BJ (cell line): ENCODE data around the gene CYP46A1. TPM values are rescaled to one million over a fixed set of nuclear protein-coding genes. Genes with fewer than 3 reads are reported as not detected.

ENCODE experiments used
- CTCF ChIA-PET: fragments of 350-600 bp; formaldehyde crosslinking; extraction: SDS; loops from one replicate; lab custom pipeline; 2021; ENCODE audit warnings: antibody characterized with exemption, inconsistent platforms; lab: Yijun Ruan, JAX
- POLR2A ChIA-PET: fragments of 300-600 bp; sonication (Branson Sonifier 250); formaldehyde crosslinking; extraction: SDS; loops from one replicate; lab custom pipeline; 2021; ENCODE audit warnings: antibody characterized with exemption; lab: Charles Lee
- DNase-seq: peaks from one replicate; pipeline ENCODE4 v3.0.0-alpha.2; 2011; ENCODE audit warnings: low read depth
- H3K27me3 ChIP-seq: 2 replicates; pipeline ENCODE4 v1.6.0; 2011; ENCODE audit warnings: low read length; ENCODE audit not compliant: control insufficient read depth, insufficient read depth
- H3K36me3 ChIP-seq: 2 replicates; pipeline ENCODE4 v1.5.1; 2011; ENCODE audit warnings: low read length; ENCODE audit not compliant: control insufficient read depth, insufficient read depth
- H3K4me3 ChIP-seq: 2 replicates; pipeline ENCODE4 v1.5.1; 2011; ENCODE audit warnings: low read depth, mild to moderate bottlenecking, control low read depth, low read length
- CTCF ChIP-seq: IDR thresholded peaks from 2 replicates; pipeline ENCODE4 v1.5.1; 2011; ENCODE audit warnings: low read depth, mild to moderate bottlenecking, control low read depth, inconsistent platforms, low read length, moderate library complexity; ENCODE audit not compliant: insufficient read depth
- polyA plus RNA-seq: library from polyadenylated mRNA; depleted of rRNA; stranded (reverse); fragments of >200 nt; gene quantifications from 2 replicates; pipeline ENCODE4 v1.2.3, GENCODE V29; 2011

The CYP46A1 gene
- polyA plus RNA-seq, 1 experiment: 0.06 TPM

GRCh38 chr14:99663386-99664057, 20.6 kb upstream of the CYP46A1 start:
- Histone ChIP-seq H3K36me3 (no peaks in the 10 kb centered on the region), H3K4me3 (no peak overlapping the region), H3K27me3 (peaks cover 1% of the 10 kb centered on the region; the same call in 1 of the 2 replicates)
- TF ChIP-seq CTCF: no peak
- CTCF ChIA-PET: no interaction called here
- no peak for DNase-seq
- POLR2A ChIA-PET: no interaction called here

- Histone ChIP-seq H3K27me3 (no peaks in the 10 kb centered on the region), H3K4me3 (no peak overlapping the region), H3K36me3 (no peaks in the 10 kb centered on the region)
- ChIA-PET CTCF (no interaction called here), POLR2A (interaction anchor here (0.6 kb wide), 1 partner anchor 241 kb away, joined by 4 read pairs; no protein-coding TSS in a partner anchor)
- DNase-seq: no peak
- no peak for TF ChIP-seq CTCF
Measured at GRCh38 chr14:99664058-99664936, 19.8 kb upstream of the CYP46A1 start.

GRCh38 chr14:99664937-99665273, 19.2 kb upstream of the CYP46A1 start:
- H3K36me3 ChIP-seq: no peaks in the 10 kb centered on the region
- CTCF ChIA-PET: no interaction called here
- no peak for TF ChIP-seq CTCF
- DNase-seq: no peak
- POLR2A ChIA-PET: interaction anchor here (0.6 kb wide), 1 partner anchor 240 kb away, joined by 4 read pairs; no protein-coding TSS in a partner anchor
- H3K4me3 ChIP-seq: no peak overlapping the region
- no peaks in the 10 kb centered on the region for H3K27me3 ChIP-seq

- CTCF ChIA-PET: interaction anchor here (0.6 to 1.1 kb wide), 3 partner anchors 22 to 221 kb away, joined by 3 read pairs; no protein-coding TSS in a partner anchor
- Histone ChIP-seq H3K36me3 (no peaks in the 10 kb centered on the region), H3K4me3 (no peak overlapping the region), H3K27me3 (no peaks in the 10 kb centered on the region)
- TF ChIP-seq CTCF: no peak
- no peak for DNase-seq
- POLR2A ChIA-PET: no interaction called here
Measured at GRCh38 chr14:99666533-99666932, 17.6 kb upstream of the CYP46A1 start.

GRCh38 chr14:99667045-99667444, 17.1 kb upstream of the CYP46A1 start:
- ChIA-PET CTCF (interaction anchor here (0.6 to 3.7 kb wide), 6 partner anchors 10 to 220 kb away, joined by 3 to 22 read pairs (median 3); partner anchors contain the start of gene CYP46A1), POLR2A (no interaction called here)
- no peak for TF ChIP-seq CTCF
- Histone ChIP-seq H3K4me3 (no peak overlapping the region), H3K36me3 (no peaks in the 10 kb centered on the region), H3K27me3 (no peaks in the 10 kb centered on the region)
- DNase-seq: no peak
